Stimulated activated CD4-positive, alpha-beta T cell treated with anti-CD3 and anti-CD28 coated beads, Interleukin-1b, Interleukin-23, amount 100 ng/mL, for 24 hours (primary cell): ENCODE results near the gene ALDH5A1.

Experiments used
- DNase-seq, 4 experiments: peaks; one replicate each; pipeline ENCODE4 v3.0.0-alpha.2; 2020; ENCODE audit warnings: low read depth in 4 of 4, low spot score in 1 of 4

Gene ALDH5A1

DNA sequence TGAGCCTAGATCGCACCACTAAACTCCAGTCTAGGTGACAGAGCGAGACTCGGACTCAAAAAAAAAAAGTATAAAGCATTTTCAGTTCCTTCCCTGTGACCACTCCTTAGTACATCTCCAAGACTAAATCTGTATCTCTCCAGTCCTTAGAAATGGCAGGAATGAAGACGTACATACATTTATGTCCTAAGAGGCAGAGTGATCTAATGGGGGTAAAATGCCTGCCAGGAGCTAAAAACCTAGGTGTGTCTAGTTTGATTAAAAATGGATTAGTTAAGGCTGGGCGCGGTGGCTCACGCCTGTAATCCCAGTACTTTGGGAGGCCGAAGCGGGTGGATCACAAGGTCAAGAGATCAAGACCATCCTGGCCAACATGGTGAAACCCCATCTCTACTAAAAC, 70.4 kb downstream of the ALDH5A1 start:
- DNase-seq = no peak

DNA sequence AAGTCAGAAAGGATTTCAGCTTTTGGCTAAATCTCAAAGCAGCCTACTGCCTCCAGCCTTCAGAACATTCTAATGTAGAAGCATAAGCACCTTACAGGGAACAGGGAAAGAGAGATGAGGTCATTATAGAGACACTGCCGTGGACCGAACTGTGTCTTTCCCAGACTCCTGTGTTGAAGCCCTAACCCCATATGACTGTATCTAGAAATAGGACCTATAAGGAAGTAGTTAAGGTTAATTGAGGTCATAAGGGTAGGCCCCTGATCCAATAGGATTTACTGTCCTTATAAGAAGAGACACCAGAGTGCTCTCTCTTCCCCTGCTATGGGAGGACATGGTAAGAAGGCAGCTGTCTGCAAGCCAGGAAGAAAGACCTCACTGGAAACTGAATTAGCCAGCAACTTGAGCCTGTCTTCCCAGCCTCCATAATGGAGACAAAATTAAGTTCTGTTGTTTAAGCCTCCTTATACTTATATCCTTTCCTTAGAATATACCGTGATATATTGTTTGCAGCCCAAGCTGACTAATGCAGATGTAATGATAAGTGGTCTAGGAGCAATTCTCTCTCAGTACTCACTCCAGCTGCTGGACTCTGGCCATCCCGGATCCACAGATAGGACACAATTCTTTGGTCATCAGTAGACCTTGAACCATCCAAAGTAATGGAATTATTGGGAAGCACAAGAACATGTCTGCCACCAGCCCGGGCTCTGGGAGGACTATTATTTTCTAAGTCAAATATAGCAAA, 71.4 kb downstream of the ALDH5A1 start:
- no peak for DNase-seq

DNA sequence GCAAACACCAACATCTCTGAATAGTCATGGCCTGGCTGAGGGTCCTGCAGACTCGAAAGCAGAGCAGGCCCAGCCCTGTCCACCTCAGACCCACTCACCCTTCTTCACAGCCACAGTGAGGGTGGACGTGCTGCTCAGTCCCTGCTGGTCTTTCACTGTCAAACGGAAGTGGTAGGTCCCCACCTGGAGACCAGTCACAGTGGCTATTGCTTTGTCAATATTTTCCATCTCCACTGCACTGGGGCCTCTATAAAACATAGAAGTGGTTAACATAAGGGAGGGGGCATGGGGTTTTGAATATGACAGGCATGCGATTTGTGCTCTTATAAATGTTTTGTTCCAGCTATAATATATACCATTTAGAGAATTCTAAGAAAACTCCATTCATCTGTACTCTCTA, 73.9 kb downstream of the ALDH5A1 start:
- DNase-seq = no peak

DNA sequence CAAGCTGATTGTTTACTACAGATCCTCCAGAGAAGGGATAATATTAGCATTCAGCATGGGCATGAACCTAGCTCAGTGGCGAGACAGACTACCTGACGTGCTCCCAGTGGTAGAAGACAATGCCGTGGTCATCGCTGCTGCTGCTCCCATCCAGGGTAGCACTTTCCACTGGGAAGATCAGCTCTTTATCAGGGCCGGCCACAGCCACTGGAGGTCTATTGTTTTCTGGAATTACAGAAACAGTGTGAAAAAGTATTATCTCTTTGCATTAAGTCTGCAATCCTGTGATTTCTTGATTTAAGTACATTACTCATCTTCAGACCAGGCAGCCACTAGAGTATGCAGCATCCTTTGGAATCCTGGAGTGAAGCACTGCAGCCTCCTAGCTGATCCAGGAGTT, 75.0 kb downstream of the ALDH5A1 start:
- no peak for DNase-seq

DNA sequence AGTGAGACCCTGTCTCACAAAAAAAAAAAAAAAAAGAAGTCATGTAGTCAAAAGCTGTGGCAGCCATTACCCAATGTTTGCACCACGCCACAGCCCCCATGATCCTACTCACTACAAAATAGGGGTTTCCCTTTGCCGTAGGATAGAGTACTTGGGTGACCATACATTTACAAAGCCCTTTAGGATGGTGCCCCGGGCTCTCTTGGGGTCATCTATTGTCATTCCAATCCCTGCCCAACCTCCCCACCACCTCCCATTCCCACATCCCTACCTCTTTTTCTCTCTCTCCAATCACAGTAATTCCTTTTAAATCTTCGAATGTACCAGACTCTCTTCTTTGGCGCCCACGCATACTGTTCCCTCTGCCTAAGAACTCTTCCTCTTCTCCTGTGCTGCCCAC, 76.6 kb downstream of the ALDH5A1 start:
- DNase-seq = no peak

DNA sequence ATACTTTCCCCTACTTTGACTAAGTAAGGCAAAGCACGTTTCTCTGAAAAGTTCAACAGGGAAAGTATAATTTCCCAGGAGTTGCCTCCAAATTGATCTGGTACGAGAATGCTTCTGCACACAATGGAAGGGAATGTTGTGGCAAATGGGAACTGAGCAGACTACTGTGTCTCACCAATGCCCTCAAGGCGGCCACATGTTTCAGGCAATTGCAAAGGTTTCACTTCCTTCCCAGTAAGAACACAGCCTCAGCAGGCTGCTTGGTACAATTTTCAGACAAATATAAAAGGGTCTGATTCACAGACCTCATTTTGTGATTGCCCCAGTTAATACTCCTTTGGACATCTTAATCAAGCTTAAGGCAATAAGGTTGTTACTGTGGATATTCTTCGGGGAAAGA, 80.0 kb downstream of the ALDH5A1 start:
- no peak for DNase-seq

DNA sequence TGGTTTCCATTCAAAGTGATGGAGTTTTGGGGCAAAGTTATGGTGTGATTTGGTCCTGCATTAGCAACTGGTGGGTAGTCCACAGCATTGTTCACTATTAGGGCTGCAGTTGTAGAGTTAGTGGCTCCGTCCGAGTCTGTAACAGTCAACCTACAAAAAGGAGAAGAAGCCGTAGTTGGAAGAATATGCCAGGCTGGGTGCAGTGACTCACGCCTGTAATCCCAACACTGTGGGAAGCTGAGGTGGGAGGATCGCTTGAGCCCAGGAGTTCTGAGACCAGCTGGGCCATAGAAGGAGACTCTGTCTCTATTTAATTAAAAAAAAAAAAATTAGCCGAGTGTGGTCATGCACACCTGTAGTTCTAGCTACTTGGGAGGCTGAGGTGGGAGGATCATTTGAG, 81.7 kb downstream of the ALDH5A1 start:
- DNase-seq = no peak

DNA sequence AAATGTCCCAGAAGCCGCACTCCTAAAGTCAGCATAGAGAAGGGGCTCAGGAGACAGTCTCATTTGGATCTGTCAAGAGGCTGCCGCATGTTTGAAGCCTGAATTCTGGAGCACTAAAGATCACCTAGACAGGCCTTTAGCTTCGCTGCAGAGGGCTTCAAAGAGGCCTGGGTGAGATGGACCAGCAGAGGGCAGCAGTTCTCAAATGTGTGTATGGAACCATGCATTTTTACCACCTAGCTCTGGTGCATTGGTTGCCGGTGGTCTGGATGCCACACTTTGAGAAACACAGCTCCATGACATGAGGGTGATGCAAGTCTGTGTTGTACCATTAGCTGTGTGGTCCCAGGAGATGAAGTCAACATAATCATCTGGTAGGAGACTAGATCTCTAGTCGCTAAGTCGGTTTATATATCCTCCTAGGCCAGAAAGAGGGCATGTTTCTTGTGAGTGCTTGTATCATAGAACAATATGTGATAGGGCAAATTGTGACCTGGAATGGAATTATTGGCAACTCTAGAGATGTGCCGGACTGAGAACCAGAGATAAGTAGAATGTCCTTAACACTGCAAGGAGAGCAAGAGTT, 86.4 kb downstream of the ALDH5A1 start:
- DNase-seq = peak; percentile 63 to 73 (median 68)

DNA sequence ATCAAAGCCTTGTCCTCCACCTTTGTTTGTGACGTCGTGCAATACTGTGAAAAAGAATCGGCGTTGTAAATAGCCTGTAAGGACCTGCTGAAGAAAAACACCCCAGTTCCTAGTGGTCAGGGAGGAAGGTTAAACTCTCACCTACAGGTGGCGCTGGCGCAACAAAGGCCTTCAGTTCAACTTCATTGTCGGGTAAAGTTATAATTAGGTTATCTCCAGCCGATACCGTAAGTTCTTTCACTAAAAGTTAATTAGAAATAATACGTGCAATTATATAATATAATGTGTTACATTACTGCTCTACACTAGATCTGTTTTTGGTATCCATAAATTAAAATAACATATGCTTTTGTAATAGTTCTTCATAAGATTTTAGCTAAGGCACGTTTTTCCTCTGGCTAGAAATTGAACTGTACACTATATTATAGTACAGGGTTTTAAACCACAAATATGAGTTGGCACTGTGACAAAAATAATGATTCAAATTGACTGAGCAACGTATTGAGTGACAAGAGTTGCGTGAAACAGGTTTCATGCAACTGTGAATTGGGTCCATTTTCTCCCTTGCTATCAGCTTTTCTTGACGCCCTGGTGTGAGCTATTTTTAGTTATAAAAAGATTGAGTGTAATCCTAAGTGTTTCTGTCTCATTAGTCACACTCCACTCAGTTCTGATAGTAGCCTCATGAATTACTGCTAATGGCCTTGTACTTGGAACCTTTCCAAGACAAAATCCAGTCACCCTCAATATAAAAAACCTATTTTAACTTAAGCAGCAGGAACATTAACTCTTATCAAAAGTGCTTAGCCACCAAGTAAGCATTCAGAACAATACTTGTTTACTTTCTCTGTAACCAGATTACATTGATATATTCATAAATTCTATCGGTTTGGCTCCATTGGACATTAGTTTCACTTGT, 89.0 kb downstream of the ALDH5A1 start:
- peak; percentile 43 to 64 (median 56) for DNase-seq

DNA sequence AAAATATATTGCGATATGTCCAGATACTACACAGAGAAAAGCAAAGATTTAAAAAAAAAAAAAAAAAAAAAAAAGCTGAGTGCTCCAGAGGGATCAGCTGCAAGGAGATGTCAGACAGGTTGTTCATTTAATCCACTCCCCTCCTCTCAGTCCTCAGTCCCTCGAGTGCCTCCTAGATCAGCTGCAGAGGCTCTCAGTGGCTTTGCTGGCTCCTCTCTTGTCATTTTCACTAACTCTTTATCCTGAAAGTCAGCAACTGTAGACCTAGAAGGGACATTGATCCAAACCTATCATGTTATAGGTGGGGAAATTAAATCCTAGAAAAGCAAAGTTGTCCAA, 89.6 kb downstream of the ALDH5A1 start:
- no peak for DNase-seq
